ENCODE results near the gene ADGRD2.

ADGRD2 gene

DNA sequence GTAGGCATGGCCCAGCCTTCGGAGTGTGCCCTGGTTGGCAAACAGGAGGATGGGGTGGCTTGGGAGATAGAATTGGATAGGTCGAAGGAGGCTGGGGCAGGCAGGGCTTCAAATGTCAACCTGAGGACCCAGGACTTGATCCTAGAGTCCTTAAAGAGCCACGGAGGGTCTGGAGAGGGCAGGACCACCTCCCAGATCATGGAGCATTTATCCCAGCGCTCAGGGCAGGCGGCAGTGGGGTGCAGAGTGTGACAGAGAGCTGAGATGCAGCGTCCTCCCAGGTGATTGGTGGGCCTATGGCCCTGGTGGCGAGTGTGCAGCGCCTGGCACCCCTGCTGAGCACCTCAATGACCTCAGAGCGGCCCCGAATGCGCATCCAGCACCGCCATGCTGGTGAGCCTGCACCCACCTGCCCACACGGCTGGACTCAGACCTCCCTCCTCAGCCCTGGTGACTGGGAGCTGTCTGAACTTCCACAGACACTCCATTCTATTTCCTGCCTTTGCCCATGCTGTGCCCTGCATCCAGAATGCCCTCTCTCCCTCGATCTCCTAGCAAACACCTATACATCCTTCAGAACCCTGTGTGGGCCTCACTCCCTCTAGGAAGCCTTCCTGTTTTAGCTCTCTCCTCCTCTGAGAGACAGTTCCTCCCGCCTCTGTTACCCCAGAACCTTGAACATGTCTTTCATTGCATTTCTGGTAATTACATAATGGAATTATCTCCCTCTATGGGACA lies 6.3 kb downstream of the ADGRD2 start:
- no peak for DNase-seq (ENCODE audit: low spot score)

DNA sequence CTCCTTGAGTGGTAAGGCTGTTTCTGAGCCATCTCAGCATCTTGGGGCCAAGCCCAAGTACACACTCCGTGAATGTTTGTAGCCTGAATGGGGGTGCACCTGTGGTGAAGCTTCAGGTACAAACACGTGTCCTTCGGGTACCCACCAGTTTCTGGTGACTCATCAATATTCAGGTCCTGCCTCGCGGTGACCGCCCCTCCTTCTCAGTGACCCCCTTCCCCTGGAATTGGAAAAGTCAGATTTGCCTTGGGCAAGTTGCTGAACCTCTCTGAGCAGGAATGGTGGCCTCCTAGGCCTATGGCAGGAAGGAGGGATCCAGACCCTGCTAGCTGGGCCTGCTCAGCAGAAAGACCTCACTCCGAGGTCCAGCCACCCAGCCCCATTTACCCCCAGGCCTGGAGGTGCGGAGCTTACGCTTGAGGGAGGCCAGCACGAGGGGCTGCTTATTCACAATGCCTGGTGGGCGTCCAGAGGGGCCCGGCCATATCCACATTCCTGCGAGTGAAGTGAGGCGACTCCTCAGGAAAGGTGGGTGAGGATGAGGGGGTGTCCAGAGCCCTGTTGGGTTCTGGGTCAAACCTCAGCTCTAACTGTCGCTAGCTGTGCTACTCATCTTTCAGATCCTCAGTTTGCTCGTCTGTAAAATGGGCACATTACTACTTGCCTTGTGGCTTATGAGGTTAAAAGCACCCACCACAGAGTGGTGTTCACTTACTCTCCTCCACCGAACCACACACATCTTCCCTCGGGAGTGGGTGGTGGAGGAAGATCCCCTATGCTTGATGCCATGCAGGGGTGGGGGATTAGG lies 7.0 kb downstream of the ADGRD2 start:
- DNase-seq (ENCODE audit: low spot score), result no peak

DNA sequence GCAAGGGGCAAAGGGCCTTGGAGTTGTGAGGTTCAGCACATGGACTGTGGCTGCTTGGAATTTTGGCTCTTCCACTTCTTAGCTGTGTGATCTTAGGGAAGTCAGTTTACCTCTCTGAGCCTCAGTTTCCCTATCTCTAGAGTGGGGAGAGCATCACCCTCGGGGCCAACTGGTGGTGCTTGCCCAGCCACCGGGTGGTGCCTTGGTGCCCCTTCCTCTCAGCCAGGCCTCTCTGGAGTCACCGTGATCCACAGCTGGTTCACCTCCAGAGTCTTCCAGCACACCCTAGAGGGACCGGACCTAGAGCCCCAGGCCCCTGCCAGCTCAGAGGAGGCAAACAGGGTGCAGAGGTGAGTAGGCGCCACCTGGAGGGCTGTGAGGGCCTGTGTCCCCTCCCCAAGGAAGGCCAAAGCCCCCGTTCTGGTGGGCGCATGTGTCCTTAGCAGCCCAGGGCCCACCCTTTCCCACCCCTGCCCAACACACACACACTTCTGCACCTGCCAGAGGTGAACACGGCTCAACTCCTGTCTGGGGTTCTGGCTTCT lies 7.7 kb downstream of the ADGRD2 start:
- no peak for DNase-seq (ENCODE audit: low spot score)

DNA sequence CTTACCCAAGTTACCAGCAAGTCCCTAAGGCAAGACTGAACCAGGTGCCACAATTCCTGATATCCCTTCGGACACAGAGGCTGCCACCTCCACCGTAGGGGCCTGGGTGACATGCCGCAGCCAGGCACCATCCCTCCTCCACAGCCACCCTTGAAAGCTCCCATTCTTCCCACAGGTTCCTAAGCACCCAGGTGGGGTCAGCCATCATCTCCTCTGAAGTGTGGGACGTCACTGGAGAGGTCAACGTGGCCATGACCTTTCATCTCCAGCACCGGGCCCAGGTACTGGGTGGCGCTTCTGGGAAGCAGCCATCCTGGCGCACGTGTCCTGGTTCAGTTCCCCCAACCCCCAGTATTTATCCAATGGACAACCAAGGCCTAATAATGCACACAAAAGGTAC lies 8.2 kb downstream of the ADGRD2 start:
- no peak for DNase-seq (ENCODE audit: low spot score)

DNA sequence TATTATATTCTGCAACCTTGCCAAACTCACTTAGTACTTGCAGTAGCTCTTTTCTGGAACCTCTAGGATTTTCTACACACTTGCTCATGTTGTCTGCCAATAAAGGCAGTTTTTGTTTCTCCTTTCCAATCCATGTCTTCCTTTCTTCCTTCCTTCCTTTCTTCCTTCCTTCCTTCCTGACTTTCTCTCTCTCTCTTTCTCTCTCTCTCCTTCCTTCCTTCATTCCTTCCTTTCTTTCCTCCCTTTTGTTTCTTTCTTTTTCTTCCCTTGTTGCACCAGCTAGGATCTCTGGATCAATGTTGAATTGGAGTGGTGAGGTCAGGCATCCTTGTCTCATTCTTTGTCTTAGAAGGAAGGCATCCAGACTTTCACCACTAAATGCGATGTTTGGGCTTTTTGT lies 12.5 kb downstream of the ADGRD2 start:
- DNase-seq (ENCODE audit: low spot score), result no peak

DNA sequence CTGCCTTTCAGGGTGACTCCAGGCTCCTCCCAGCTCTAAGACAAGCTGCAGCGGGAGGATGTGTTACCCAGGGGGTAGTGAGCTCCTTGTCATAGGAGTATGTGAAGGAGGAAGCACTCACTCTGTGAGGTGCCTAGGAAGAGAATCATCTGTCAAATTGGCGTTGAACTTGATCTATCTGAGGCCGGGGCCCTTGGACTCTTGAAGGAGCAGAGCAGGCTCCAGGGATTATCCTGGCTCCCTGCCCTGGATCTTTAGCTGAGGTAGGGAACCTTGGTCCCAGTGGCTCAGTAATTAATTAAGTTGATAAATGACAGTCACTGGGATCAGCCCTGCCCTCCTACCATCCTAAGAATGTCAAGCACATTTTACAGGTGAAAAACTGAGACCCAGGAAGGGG lies 15.5 kb downstream of the ADGRD2 start:
- no peak for DNase-seq (ENCODE audit: low spot score)

DNA sequence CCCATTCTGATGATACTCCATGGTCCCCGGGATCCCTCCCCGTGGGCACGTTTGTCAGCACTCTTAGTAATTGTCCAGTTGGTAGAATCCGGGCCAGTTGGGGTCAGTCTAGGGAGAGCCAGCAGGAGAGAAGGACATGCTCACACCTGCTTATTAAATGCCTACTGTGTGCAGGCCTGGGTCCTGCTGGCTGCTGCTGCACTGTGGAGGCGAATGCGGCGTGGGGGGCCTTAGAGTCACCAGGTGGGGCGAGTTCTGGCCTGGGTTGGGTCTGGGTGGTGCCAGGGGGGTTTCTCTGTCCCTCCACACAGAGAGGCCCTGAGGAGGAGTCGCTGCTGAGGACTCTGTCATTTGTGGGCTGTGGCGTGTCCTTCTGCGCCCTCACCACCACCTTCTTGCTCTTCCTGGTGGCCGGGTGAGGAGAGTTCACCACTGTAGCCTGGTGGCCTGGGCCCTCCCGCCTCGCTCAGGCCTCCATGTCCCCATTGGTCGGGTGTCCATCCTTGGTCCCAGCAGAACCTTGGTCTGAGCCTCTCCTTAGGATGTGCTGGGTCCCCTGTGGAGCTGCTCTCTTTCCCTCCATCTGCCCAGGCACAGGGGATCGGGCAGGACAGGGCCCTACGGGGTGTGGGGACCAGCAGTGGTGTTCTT lies 17.3 kb downstream of the ADGRD2 start:
- DNase-seq (ENCODE audit: low spot score), result no peak

DNA sequence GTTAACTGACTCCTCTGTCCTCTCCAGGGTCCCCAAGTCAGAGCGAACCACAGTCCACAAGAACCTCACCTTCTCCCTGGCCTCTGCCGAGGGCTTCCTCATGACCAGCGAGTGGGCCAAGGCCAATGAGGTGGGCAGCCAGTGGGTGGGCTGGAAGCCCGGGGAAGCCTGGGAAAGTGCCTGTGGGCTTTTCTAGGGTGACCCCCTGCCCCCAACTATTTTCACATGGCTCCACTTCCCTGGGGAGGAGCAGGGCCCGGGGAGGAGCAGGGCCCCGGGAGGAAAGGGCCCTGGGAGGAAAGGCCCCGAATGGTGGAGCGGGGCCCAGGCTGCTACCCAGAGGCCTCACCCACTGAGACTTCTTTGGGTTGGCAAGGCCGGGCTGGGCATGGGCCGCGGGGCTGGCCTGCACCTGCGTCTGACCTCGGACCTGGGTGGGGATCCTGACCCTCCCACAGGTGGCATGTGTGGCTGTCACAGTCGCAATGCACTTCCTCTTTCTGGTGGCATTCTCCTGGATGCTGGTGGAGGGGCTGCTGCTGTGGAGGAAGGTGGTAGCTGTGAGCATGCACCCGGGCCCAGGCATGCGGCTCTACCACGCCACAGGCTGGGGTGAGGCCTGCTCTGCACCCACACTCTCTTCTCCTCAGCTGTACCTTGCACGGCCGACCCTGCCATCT lies 17.9 kb downstream of the ADGRD2 start:
- no peak for DNase-seq (ENCODE audit: low spot score)

DNA sequence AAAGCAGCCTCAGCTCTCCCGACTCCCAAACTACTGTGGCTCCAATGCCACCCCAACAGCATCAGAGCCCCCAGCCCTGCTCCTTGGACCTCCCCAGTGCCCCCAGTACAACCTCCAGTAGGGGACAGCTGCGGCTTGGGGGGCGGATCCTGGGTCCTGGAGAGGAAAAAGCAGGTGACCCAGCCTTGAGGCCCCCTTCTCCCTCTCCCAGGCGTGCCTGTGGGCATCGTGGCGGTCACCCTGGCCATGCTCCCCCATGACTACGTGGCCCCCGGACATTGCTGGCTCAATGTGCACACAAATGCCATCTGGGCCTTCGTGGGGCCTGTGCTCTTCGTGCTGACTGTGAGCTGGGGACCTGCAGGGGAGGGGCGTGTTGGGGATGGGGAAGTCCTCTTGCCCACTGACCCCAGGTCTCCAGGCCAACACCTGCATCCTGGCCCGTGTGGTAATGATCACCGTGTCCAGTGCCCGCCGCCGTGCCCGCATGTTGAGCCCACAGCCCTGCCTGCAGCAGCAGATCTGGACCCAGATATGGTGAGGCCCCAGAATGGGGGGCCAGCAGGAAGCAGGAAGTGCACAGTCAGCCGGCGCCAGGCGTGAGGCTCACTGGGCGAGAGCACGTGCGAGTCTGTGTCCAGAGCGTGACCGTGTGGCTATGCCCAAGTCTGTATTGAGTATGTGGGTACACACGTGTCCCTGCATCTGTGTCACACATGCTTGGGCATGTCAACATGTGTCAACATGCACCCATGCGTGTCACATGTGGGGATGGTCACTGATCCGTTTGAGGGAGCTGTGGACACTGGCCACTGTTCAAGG lies 19.0 kb downstream of the ADGRD2 start:
- DNase-seq (ENCODE audit: low spot score), result no peak

DNA sequence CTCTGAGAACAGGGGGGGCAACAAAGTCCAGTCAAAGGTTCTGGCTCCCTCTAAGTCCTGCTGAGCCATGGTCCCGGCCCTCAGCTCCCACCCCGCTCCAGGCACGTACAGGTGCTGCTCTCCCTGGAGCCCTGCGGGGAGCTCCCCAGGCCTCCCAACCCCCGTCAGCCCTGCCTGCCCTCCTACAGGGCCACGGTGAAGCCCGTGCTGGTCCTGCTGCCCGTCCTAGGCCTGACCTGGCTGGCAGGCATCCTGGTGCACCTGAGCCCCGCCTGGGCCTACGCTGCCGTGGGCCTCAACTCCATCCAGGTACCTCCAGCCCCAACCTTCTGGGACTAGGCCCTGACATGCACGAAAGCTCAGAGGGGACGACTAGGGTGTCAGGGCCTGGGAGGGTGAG lies 20.1 kb downstream of the ADGRD2 start:
- DNase-seq (ENCODE audit: low spot score), result no peak

DNA sequence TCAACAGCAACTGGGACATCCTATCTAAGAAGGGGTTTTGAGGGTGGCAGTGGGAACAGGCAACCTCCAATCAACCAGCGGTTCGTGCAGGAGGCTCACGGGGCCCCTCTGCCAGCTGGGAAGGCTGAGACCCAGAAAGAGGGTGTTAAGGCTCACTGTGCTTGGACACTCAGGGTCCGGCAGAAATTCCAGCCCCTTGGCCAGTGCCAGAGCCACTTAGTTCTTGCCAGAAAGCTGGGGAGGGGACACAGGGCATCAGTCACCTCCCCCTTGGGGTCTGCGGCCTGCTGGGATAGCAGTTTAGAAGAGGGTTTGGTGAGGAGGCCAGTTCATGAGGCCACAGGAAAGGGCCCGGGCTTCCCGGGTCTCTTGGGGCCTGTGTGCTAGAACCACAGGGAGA lies 20.5 kb downstream of the ADGRD2 start:
- DNase-seq (ENCODE audit: low spot score), result no peak

DNA sequence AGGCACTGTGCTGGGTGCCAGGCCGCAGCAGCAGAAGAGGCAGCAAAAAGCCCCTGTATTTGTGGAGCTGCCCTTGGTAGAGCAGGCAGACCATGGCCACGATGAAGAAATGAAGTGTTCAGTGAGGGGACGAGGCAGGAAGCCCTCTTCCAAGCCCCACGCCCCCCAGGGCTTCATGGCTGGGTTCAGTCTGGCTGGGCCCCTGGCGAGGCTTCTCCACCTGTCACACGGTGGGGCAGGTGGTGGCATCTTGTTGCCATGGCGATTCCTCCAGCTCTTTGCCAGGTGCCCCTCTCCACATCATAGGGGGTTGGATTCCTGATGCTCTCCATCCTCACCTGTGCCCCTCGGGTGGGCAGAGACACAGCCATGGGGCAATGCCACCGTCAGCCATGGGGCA lies 21.5 kb downstream of the ADGRD2 start:
- no peak for DNase-seq (ENCODE audit: low spot score)

DNA sequence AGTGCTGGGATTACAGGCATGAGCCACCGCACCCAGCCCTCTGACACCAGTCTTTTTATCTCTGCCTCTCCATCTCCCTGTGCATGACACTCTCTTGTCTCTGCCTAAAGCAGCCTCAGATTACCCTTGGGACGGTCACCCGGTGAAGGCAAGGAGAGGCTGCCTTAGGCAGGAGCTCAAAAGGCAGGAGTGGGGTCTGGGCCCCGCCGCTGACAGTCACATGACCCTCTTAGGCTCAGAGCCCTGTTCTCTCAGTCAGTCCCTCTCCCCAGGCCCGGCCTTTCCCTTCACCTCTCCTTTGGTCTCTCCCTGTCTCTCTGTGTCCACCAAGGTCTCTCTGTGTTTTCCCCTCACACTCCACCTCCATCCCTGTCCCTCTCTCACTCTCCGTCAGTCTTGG lies 22.5 kb downstream of the ADGRD2 start:
- no peak for DNase-seq (ENCODE audit: low spot score)

DNA sequence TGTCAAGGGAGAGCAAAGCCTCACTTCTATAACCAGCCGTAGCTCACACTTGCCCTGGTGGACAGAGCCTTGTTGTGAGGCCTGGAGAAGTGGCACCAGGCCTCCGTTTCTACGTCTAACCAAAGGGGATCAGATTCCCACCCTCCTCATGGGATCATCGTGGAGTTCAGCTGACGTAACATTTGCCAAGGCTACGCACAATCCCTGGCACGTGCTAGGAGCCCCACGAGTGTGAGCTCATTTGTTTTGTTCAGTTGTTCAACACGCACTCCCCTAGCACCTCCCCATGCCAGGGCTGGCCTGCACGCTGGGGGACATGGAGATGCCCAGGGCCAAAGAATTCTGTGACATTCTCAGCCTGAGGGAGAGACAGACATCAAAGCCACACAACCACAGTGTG lies 23.1 kb downstream of the ADGRD2 start:
- no peak for DNase-seq (ENCODE audit: low spot score)

DNA sequence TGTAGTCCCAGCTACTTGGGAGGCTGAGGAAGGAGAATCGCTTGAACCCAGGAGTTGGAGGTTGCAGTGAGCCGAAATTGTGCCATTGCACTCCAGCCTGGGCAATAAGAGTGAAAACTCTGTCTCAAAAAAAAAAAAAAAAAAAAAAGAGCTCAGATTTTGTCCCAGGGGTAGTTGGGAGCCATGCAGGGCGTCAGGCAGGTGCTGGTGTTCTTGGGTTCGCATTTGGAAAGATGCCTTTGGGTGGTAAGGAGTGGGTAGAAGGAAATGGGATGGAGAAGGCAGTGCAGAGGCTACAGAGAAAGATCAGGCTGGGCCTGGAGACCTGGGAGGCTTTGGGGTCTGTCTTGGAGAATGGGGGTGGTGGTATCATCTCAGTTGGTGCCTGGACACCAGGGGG lies 23.9 kb downstream of the ADGRD2 start:
- DNase-seq (ENCODE audit: low spot score), result no peak

DNA sequence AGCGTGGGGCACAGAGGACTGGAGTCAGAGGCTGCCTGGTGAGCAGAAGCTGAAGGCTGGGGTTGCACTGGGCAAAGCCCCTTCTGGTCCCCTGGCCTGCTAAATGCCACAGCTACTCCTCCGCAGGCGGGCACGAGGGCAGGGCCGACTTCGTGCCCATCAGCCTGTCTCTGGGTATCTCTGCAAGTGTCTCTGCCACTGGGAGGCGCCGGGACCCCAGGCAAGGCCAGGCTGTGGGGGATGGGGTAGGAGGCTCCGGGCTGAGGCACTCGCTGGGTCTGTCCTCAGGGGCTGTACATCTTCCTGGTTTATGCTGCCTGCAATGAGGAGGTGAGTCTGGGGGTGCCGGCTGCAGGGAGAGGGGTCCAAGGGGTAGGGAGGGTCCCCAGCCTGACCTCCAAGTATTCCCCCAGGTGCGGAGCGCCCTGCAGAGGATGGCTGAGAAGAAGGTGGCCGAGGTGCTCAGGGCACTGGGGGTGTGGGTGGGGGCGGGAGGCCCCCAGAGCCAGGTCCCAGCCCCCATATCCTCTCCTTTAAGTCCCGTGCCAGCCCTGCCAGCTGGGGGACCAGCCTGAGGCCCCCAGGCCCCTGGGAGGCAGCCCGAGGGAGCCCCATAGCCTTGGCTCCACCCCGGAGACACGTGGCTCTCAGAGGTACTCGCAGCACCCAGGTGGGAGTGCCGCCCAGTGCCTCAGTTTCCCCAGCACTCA lies 25.1 kb downstream of the ADGRD2 start:
- no peak for DNase-seq (ENCODE audit: low spot score)

DNA sequence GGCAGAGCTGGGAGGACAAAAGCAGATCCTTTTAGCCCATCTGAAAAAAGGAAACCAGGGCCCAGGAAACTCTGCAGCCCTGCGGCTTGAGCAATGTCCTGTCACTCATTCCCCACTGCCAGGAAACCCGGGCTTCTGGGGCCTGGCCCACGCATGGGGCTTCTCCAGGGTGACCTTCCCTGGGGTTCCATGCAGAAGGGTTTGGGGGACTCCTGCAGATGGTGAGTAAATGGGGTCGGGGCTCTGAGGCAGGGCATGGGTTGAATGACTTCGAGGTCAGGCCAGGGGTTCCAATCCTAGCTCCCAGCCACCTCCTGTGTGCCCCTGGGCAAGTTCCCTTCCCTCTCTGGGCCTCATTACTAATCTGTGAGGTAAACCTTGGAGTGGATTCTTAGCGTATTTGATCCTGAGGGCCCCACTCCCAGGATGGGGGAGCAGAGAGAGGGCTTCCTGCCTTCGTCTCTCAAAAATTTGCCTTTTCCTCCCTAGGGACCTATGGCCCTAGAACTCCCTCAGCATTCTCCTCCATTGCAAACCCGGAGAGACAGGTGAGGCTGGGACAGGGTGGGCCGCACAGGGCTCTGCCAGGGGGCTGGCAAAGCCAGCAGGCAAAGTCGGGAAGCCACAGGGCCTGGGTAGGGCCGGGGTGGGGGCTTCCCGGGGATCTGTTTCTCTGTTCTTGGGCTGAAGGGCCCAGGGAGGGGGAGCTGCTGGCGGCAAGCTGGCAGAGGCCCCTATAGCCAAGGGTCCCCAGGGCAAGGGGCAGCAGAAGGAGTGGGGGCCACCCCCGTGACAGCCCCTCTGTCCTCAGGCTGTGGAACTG lies 25.8 kb downstream of the ADGRD2 start:
- DNase-seq (ENCODE audit: low spot score), result no peak

DNA sequence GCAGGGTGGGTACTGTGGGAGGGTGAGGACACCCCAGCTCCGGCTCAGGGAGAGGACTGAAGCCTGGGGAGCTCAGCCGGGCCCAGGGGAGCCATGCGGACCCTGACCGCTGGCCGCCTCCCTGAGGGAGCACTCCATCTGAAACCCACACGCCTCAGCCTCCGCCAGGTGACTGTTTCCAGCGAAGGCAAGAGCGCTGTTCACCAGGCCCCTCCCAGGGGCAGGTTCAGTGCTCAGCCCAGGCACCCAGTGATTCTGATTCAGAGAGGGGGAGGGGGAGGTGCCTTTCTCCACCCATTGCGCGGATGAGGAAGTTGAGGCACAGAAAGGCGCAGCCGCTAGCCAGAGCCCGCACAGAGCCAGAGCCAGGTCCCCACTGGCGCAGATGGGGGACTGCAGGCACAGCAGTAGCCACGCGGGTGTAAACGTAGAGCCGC lies 27.0 kb downstream of the ADGRD2 start:
- no peak for DNase-seq (ENCODE audit: low spot score)

DNA sequence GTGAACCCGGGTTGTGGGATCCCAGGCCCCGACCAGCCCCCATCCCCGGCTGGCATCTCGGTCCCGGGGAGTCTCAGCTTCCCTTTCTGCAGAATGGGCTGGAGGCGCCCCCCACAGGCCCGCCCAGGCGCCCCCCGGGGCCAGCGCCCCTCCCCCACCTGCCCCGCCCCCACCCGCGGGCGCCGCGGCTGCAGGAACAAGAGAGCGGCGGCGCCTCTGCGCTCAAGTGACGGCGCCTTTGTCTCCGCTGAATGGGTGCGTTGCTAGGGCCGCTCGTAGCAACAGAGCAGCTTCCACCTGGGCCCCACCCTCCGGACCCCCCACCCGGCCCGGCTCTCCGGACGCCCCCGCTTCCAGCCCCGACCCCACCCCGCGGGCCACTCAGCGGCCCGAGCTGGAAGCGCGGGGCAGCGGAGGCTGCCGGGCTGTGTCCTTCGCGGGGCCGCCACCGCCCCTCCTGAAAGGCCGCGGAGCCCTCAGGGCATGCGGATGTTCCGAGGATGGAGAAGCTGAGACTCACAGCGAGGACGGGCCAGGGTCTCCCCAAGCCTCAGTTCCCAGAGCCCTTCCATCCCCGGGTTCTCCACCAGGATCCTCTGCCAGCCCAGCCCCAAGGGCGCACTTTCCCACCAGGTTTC lies 27.5 kb downstream of the ADGRD2 start:
- DNase-seq (ENCODE audit: low spot score), result no peak
